Measurements from ENCODE around the gene RNF31.

The RNF31 gene

DNA sequence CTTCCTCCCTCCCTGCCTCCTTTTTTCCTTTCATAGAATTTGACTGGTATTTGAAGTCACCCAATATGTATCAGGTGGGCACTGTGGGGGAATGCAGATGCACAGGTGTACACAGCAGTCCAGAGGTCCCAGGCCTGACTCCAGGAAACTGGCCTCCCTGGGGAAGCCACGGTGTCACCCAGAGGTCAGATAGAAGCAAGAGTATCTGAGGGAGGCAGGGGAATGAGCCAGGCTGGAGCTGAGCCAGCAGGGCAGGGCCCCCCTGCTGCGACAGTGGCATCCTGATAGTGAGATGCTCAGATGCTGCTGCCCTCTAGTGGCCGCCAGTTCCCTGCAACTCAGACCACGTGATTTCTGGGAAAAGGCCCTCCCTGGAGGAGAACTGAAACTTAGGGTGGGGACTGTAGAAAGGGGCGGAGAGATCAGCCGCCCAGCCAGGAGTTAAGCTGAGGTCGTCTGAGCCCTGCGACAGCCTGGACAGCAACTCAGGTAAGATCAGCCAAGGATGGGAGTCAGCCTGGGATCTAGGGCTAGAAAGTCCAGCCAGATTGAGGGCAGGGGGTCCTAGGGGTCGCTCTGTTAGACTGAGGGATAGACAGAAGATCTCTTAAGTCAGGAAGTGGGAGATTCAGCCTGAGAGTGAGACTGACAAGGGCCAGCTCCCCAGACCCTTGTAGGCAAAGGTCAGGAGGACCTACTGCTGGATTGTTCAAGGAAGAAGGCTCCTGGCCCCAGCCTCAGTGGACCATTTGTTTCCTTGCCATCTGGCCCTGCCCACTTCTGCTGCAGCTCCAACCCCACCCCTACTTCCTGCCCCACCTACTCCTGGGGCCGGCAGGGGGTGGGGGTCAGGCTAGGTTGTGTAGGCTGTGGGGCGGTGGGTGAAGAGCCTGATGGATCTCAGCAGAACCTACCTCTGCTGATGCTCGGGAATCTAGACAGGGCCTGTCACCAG, 13.8 kb downstream of the RNF31 start, which contains the start of gene IRF9:
Gene IRF9 (plus strand): TSS at position 416 of the 955 bp plus-strand sequence. CDS start 880 bp downstream, outside the sequence.
- Histone ChIP-seq H3K36me3 (ENCODE audit: control insufficient read depth, insufficient read depth, low read length) (peaks cover 31% of the 10 kb centered on the region), H3K27me3 (ENCODE audit: control insufficient read depth, insufficient read depth, low read length) (no peaks in the 10 kb centered on the region), H3K4me3 (ENCODE audit: low read length) (0 out of 2 replicates have a peak within 1 kb of the TSS, but pooled peaks have one; percentile 4), H3K4me1 (ENCODE audit: control insufficient read depth, insufficient read depth, low read length) (no peaks in the 10 kb centered on the region), H3K9me3 (ENCODE audit: control insufficient read depth, insufficient read depth, low read length) (no peaks in the 10 kb centered on the region), H3K27ac (ENCODE audit: low read length) (no peak within 1 kb of the TSS)
- DNase-seq (ENCODE audit: low read depth, low spot score), result peak; percentile 99
- no CpG with 5 or more reads among the region's 12 CpGs for WGBS (ENCODE audit: insufficient coverage, insufficient read length)

DNA sequence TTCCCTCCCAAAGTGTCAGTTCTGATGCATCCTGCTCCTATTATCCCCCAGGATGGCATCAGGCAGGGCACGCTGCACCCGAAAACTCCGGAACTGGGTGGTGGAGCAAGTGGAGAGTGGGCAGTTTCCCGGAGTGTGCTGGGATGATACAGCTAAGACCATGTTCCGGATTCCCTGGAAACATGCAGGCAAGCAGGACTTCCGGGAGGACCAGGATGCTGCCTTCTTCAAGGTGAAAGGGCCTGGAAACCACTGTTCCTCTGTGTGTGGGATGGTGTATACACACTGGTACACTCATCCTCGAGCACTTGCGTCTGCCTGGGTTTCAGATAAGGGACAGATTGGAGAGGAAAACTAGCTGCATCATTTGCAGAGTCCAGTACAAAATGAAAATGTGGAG, 14.8 kb downstream of the RNF31 start:
- no peaks in the 10 kb centered on the region for H3K4me1 ChIP-seq (ENCODE audit: control insufficient read depth, insufficient read depth, low read length)
- H3K27me3 ChIP-seq (ENCODE audit: control insufficient read depth, insufficient read depth, low read length), result no peaks in the 10 kb centered on the region
- DNase-seq (ENCODE audit: low read depth, low spot score), result no peak
- H3K27ac ChIP-seq (ENCODE audit: low read length), result no peak overlapping the region
- no peak overlapping the region for H3K4me3 ChIP-seq (ENCODE audit: low read length)
- H3K36me3 ChIP-seq (ENCODE audit: control insufficient read depth, insufficient read depth, low read length), result peaks cover 27% of the 10 kb centered on the region
- H3K9me3 ChIP-seq (ENCODE audit: control insufficient read depth, insufficient read depth, low read length), result no peaks in the 10 kb centered on the region
- WGBS (ENCODE audit: insufficient coverage, insufficient read length), result no CpG with 5 or more reads among the region's 8 CpGs

GRCh38 chr14:24164518-24164991, 17.3 kb downstream of the RNF31 start:
- H3K4me1 ChIP-seq (ENCODE audit: control insufficient read depth, insufficient read depth, low read length), result no peaks in the 10 kb centered on the region
- no peaks in the 10 kb centered on the region for H3K27me3 ChIP-seq (ENCODE audit: control insufficient read depth, insufficient read depth, low read length)
- no peak overlapping the region for H3K4me3 ChIP-seq (ENCODE audit: low read length)
- H3K36me3 ChIP-seq (ENCODE audit: control insufficient read depth, insufficient read depth, low read length), result peaks cover 16% of the 10 kb centered on the region
- no peak for DNase-seq (ENCODE audit: low read depth, low spot score)
- H3K9me3 ChIP-seq (ENCODE audit: control insufficient read depth, insufficient read depth, low read length), result no peaks in the 10 kb centered on the region
- H3K27ac ChIP-seq (ENCODE audit: low read length), result no peak overlapping the region
- no CpG with 5 or more reads among the region's 14 CpGs for WGBS (ENCODE audit: insufficient coverage, insufficient read length)

DNA sequence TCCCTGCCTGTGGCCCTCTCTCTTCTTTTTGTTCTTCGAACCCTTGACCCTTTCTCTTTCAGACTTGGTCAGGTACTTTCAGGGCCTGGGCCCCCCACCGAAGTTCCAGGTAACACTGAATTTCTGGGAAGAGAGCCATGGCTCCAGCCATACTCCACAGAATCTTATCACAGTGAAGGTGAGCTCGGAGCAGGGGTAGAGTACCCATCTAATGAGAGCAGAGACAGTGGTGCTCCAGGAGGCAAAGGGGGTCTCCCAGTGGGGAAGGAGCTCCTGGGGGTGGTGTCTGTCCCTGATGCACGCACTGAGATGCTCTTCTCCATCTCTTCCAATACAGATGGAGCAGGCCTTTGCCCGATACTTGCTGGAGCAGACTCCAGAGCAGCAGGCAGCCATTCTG, 18.5 kb downstream of the RNF31 start:
- no peak for DNase-seq (ENCODE audit: low read depth, low spot score)
- H3K4me3 ChIP-seq (ENCODE audit: low read length), result no peak overlapping the region
- no peak overlapping the region for H3K27ac ChIP-seq (ENCODE audit: low read length)
- no peaks in the 10 kb centered on the region for H3K4me1 ChIP-seq (ENCODE audit: control insufficient read depth, insufficient read depth, low read length)
- H3K9me3 ChIP-seq (ENCODE audit: control insufficient read depth, insufficient read depth, low read length), result no peaks in the 10 kb centered on the region
- H3K36me3 ChIP-seq (ENCODE audit: control insufficient read depth, insufficient read depth, low read length), result peaks cover 12% of the 10 kb centered on the region
- WGBS (ENCODE audit: insufficient coverage, insufficient read length), result no CpG with 5 or more reads among the region's 5 CpGs
- no peaks in the 10 kb centered on the region for H3K27me3 ChIP-seq (ENCODE audit: control insufficient read depth, insufficient read depth, low read length)

DNA sequence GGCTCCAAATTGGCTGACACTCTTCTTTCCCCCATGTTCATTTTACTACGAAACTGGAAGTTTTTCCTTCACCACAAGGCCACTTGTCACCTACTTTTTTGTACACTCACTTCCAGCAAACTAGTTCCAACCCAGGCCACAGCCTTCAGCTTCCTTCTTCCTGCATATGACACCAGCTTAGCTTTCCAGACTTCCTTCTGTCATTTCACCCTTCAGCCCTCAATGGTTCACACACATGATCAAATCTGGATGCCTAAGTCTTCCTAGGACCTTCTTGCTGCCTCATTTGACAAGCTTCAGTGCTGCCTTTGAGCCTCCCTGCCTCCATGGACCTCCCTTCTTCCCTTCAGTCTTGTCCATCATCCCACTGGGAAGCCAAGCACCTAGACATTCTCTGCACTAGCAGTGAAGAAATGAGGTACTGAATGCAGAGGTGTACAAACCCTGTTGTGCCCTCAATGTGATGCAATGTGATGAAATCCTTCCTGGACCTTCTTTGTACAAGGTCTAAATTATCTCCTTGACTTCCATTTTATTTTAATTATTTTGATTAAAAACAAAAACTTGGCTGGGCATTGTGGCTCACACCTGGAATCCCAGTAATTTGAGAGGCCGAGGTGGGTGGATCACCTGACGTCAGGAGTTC, 20.3 kb downstream of the RNF31 start:
- Histone ChIP-seq H3K27me3 (ENCODE audit: control insufficient read depth, insufficient read depth, low read length) (no peaks in the 10 kb centered on the region), H3K36me3 (ENCODE audit: control insufficient read depth, insufficient read depth, low read length) (peaks cover 12% of the 10 kb centered on the region), H3K27ac (ENCODE audit: low read length) (no peak overlapping the region), H3K9me3 (ENCODE audit: control insufficient read depth, insufficient read depth, low read length) (no peaks in the 10 kb centered on the region), H3K4me3 (ENCODE audit: low read length) (no peak overlapping the region), H3K4me1 (ENCODE audit: control insufficient read depth, insufficient read depth, low read length) (peaks cover 4% of the 10 kb centered on the region; the same call in 1 of the 2 replicates)
- WGBS (ENCODE audit: insufficient coverage, insufficient read length), result no CpG with 5 or more reads among the region's 3 CpGs
- DNase-seq (ENCODE audit: low read depth, low spot score), result no peak

DNA sequence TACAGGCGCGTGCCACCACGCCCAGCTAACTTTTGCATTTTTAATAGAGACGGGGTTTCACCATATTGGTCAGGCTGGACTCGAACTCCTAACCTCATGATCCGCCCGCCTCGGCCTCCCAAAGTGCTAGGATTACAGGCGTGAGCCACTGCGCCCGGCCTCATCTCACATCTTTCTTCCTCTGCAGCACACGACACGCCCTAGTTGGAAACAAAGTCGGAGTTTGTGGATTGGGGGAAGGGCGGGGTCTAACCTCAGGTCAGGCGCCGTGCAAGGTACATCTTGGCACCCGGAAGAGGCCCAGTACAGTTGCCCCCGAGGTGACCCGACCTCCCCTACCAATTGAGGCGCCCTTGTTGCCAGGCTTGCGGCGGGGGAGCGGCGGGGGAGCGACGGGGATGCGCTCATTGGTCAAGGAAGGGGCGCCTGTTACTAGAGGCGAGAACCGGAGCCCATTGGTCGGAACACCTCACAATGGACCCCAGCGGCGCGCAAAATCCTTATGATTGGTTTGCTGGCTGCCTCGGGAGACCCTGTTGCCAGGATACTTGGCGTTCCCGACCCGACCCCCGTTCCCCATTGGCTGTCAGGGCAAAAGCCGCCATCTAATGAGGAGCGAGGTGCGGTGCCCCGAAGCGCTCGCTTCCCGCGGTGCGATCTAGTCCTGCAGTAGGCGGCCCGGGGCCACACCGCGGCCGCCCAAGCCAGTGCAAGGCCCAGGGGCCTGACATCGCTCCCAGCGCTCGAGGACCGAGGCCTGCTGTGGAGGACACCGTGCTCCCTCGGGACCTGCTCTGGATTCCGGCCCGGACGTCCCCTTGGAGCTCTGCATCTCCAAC, 24.3 kb downstream of the RNF31 start, which contains the start of gene REC8:
Gene REC8 (plus strand): TSS at position 659 of the 839 bp plus-strand sequence. CDS start 473 bp downstream, outside the sequence.
- H3K4me3 ChIP-seq (ENCODE audit: low read length), result peak within 1 kb of the TSS; percentile 42; the same call in 1 of the 2 replicates
- H3K4me1 ChIP-seq (ENCODE audit: control insufficient read depth, insufficient read depth, low read length), result peaks cover 4% of the 10 kb centered on the region; the same call in 1 of the 2 replicates
- no peak within 1 kb of the TSS for H3K27ac ChIP-seq (ENCODE audit: low read length)
- no peaks in the 10 kb centered on the region for H3K36me3 ChIP-seq (ENCODE audit: control insufficient read depth, insufficient read depth, low read length)
- no peaks in the 10 kb centered on the region for H3K27me3 ChIP-seq (ENCODE audit: control insufficient read depth, insufficient read depth, low read length)
- no peaks in the 10 kb centered on the region for H3K9me3 ChIP-seq (ENCODE audit: control insufficient read depth, insufficient read depth, low read length)
- no CpG with 5 or more reads among the region's 63 CpGs for WGBS (ENCODE audit: insufficient coverage, insufficient read length)
- DNase-seq (ENCODE audit: low read depth, low spot score), result peak; percentile 97

DNA sequence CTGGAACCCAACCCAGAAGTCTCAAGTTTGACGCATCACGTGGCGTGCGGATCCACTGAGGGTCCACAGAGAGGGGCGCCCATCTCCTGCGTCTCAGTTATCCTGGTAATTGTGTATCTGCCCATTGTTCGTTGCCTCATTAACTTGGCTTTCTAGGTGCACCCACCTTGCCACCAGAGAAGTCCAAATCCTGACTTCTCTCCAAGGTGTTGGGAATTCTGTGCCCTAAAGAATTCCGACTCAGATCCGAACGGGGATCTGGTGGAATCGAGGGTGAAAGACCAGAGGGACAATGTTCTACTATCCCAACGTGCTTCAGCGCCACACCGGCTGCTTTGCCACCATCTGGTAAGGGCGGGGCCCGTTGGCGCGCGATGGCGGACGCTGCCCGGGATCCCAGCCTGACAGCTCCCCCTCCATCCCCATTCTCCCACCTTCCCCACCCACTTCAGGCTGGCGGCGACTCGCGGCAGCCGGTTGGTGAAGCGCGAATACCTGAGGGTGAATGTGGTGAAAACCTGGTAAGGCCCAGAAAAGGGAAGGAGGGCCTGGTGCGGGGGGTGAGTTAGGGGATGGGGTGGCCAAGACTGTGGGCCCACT, 25.1 kb downstream of the RNF31 start:
- DNase-seq (ENCODE audit: low read depth, low spot score), result no peak
- Histone ChIP-seq H3K27me3 (ENCODE audit: control insufficient read depth, insufficient read depth, low read length) (no peaks in the 10 kb centered on the region), H3K9me3 (ENCODE audit: control insufficient read depth, insufficient read depth, low read length) (no peaks in the 10 kb centered on the region), H3K27ac (ENCODE audit: low read length) (no peak overlapping the region), H3K4me1 (ENCODE audit: control insufficient read depth, insufficient read depth, low read length) (peaks cover 4% of the 10 kb centered on the region; the same call in 1 of the 2 replicates), H3K36me3 (ENCODE audit: control insufficient read depth, insufficient read depth, low read length) (no peaks in the 10 kb centered on the region; the same call in 1 of the 2 replicates), H3K4me3 (ENCODE audit: low read length) (peak overlapping the region; percentile 42; the same call in 1 of the 2 replicates)
- WGBS (ENCODE audit: insufficient coverage, insufficient read length), result no CpG with 5 or more reads among the region's 30 CpGs

DNA sequence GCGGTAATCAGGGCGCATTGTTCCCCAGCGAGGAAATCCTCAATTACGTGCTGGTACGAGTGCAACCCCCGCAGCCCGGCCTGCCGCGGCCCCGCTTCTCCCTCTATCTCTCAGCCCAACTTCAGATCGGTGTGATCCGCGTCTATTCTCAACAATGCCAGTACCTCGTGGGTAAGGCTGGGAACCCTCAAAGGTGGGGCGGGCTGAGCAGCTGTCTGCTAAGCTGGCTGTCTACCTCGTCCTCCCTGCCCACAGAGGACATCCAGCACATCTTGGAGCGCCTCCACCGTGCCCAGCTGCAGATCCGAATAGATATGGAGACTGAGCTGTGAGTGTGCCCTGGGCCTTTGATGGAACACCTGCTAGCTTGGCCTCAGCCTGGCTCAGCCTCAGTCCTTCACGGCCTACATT, 25.6 kb downstream of the RNF31 start:
- Histone ChIP-seq H3K9me3 (ENCODE audit: control insufficient read depth, insufficient read depth, low read length) (no peaks in the 10 kb centered on the region), H3K27ac (ENCODE audit: low read length) (no peak overlapping the region), H3K36me3 (ENCODE audit: control insufficient read depth, insufficient read depth, low read length) (peaks cover 3% of the 10 kb centered on the region; the same call in 1 of the 2 replicates), H3K4me1 (ENCODE audit: control insufficient read depth, insufficient read depth, low read length) (peaks cover 4% of the 10 kb centered on the region; the same call in 1 of the 2 replicates), H3K27me3 (ENCODE audit: control insufficient read depth, insufficient read depth, low read length) (no peaks in the 10 kb centered on the region), H3K4me3 (ENCODE audit: low read length) (no peak overlapping the region)
- WGBS (ENCODE audit: insufficient coverage, insufficient read length), result no CpG with 5 or more reads among the region's 20 CpGs
- no peak for DNase-seq (ENCODE audit: low read depth, low spot score)

DNA sequence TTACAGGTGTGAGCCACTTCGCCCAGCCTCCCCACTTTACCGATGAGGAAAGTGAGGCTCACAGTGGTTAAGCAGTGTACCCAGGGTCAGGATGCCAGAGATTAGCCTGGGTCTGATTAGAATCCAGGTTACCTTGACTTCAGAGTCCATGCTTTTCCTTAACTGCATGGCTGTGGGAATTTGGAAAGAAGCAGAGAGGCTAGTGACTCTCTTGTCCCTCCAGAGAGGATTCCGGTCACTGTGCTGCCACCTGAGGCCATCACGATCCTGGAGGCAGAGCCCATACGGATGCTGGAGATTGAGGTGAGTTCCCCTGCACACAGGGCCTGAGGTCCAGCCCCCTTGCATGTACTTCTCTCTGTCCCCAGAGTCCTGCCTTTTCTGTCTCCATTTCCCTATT, 29.3 kb downstream of the RNF31 start:
- no CpG with 5 or more reads among the region's 5 CpGs for whole genome bisulfite sequencing (ENCODE audit: insufficient coverage, insufficient read length)
- H3K27ac ChIP-seq (ENCODE audit: low read length), result no peak overlapping the region
- H3K36me3 ChIP-seq (ENCODE audit: control insufficient read depth, insufficient read depth, low read length), result peaks cover 29% of the 10 kb centered on the region
- peaks cover 4% of the 10 kb centered on the region; the same call in 1 of the 2 replicates for H3K4me1 ChIP-seq (ENCODE audit: control insufficient read depth, insufficient read depth, low read length)
- no peaks in the 10 kb centered on the region for H3K27me3 ChIP-seq (ENCODE audit: control insufficient read depth, insufficient read depth, low read length)
- H3K9me3 ChIP-seq (ENCODE audit: control insufficient read depth, insufficient read depth, low read length), result no peaks in the 10 kb centered on the region
- H3K4me3 ChIP-seq (ENCODE audit: low read length), result no peak overlapping the region
- no peak for DNase-seq (ENCODE audit: low read depth, low spot score)
